ENCODE data around the gene TBL1X.
"Not testable (repeated sequence)": the region's sequence is repeated elsewhere in the genome, so short reads cannot be mapped to it uniquely, and the experiment has no call there.

The TBL1X gene

DNA sequence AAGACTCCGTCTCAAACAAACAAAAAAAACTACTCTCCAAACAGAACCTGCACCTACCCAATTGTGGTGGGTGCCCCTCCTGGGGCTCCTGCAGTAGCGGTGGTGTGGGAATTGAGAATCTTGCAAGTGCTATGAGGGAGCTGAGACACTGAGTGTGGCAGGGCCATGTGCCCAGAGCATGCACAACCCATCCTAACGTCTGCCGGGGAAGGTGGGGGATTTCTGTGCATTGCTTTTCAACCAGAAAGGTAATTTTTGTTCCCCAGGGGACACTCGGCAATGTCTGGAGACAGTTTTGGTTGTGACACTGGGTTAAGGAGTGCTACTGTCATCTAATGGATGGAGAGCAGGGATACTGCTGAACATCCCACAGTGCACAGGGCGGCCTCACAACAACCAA is 35.7 kb downstream of the TBL1X start:
- FAIRE-seq, result no peak

- no peak for FAIRE-seq
Measured at GRCh38 chrX:9501362-9501761, 36.5 kb downstream of the TBL1X start.

GRCh38 chrX:9503261-9503660 is 38.4 kb downstream of the TBL1X start:
- no peak for FAIRE-seq

- FAIRE-seq, result no peak
Measured at GRCh38 chrX:9510366-9510765, 45.5 kb downstream of the TBL1X start.

DNA sequence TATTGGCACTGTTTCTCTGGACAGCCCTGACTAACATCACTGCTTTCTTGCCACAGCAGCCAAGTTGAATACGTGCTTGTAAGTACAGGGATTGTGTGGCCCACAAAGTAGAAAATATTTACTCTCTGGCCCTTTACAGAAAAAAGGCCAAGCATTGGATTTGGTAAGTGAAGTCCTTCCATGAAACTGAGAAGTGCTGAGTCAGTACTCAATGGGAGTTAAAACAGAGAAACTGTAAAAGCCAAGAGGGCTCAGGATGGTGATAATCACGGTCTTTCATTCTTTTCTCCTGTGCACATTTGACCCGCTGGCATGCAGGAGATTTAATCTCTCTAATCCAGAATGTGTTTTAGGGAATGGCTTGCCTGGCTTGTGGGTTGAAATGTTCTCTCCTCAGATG is 46.1 kb downstream of the TBL1X start:
- no peak for FAIRE-seq

GRCh38 chrX:9515489-9515888 is 50.6 kb downstream of the TBL1X start:
- no peak for FAIRE-seq

DNA sequence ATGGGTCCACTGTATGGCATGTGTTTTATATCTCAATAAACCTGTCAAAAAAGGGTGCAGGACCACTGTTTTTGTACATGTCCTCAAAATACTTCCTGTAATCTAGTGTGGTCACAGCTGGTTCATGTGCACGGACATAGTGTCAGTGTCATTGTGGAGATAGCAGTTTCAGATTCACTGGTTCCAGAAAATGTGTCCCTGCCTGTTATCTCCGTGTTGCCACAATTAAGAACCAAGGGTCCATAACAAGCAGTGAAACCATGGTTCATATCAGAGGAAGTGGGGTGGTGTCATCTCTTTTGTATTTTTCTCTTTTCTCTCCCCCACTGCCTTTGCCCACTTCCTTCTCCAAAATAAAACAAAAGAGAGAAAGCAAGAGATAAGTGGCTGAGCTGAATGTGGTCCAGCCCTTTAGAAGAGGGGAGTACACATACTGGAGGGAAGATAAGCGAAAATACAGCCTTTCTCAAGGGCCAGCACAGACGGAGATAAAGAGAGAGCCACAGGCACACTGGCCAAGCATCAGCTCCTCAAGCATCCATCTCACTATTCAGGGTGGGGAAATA is 51.2 kb downstream of the TBL1X start:
- FAIRE-seq, result no peak

GRCh38 chrX:9516635-9517034 is 51.8 kb downstream of the TBL1X start:
- no peak for FAIRE-seq

GRCh38 chrX:9518051-9518450 is 53.2 kb downstream of the TBL1X start:
- FAIRE-seq, result no peak

DNA sequence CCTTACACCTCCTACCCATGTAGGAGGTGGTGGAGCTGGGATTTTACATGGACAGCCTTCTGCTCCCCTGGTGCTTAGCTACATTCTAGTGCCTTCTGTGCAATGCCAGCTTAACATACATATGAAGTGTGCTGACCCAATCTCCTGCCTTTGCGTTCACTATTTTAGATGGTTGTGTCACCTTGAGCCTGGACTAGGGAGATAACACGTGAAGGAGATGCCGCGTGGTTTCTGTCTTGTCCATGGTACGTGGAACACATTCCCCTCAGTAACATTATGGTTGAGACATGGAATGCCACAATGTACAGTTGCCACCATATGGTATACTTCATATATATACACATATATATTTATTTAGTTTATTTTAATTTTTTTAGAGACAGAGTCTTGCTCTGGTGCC is 54.0 kb downstream of the TBL1X start:
- FAIRE-seq, result no peak

- FAIRE-seq, result no peak
Measured at GRCh38 chrX:9519546-9520216, 54.8 kb downstream of the TBL1X start.

DNA sequence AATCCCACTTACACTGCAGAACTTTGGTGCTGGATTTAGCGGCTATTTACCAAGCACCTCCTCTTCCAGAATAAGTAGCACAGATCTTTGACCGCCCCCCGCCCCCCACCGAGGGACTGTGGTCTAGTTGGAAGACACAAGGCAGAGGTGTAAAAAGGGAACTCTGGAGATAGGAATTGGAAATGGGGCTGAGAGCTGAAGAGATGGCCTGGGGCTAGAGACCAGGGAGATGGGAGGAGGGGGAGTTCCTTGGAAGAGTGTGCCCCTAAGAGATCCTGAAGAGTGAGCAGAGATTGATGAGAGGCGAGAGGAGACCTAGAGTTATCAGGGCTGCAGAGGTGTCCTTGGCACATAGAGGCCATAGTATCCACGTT is 55.3 kb downstream of the TBL1X start:
- no peak for FAIRE-seq

DNA sequence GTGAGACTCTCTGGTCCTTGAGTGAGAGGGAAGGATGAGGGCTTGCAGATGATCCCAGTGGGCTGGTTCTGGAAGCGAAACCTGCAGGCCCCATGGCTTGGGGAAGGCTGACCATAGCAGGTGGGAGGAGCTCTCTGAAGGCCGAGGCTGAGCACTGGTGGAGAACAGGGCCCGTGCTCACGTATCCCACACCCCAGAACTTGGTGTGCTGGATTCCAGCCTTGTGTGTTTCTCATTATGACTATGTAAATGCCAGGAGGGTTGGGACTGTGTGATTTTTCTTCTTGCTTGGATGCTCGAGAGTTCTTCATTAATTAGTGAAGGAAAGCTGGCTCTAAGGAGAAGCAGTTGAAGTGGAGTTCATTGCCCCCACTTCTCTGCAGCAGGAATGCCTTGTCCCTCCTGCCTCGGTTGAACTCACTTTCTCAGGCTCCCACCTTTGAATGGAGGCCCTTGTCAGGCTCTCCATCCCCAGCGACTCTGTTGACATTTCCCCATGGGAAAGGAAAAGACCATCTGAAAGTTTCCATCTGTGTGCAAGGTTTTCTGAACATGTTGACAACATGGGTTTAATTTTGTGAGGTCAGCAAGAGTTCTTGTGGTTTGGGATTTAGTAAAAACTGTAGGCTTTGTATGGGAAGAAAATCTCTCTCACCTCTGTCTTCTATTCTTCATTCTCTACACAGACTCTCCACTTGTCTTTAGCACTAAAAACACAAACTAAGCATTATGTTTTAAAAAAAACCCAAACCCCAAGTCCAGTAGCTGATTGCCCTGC is 57.7 kb downstream of the TBL1X start:
- FAIRE-seq, result no peak

DNA sequence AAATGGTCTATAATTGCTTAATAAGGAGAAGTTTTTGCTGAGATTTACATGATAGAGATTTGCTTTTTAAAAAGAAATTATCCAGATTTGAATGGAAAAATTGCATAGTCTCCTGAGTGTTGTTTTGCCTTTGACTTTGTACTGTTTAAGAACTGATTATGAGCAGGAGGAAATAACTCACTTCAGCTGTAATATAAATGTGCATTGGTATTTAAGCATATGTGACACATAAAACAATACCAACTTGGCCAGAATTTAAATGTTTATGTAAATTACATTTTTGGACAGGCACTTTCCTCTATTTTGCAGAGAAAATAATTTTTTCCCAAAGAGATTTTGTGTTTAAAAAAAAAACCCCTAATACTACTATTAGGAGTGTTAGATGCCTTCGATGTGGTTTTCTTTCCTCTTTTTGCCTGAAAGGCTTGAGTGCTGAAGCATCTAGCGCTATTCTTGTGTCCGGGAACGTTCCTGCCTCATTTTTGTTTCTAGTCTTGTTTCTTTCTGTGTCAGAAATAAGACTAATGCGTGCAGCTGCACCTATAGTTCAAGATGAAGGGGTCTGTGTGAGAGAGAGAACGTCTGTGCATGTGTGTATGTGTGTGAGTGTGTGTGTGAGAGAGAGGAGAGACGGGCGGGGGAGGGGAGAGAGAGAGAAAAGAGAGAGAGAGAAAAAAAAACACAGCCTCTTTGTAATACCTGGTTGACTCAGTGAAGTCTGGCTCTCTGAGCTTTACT is 60.8 kb downstream of the TBL1X start:
- FAIRE-seq, result no peak

- no peak for FAIRE-seq
Measured at GRCh38 chrX:9526965-9527364, 62.1 kb downstream of the TBL1X start.

DNA sequence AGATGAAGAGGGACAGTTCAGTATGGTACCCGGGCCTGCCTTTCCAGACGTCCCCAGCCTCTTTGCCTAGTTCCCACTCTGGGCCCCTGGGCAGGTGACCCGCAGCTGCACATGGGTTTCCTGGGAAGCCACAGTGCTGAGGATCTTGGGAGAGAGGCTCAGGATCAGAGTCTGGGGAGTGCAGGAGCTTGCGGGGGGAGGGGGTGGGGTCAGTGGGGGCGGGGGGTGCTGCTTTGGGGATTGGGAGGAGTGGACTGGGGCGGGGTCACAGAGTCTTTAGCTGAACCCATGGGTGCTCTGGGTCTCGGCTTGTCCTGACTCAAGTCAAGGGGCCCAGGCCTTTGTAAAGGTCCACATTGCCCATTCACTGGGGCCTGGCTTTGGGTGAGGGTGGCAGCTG is 63.6 kb downstream of the TBL1X start:
- no peak for FAIRE-seq

GRCh38 chrX:9529223-9529622 is 64.4 kb downstream of the TBL1X start:
- FAIRE-seq, result no peak

GRCh38 chrX:9530848-9531274 is 66.0 kb downstream of the TBL1X start:
- no peak for FAIRE-seq

- FAIRE-seq, result no peak
Measured at GRCh38 chrX:9532349-9532748, 67.5 kb downstream of the TBL1X start.

DNA sequence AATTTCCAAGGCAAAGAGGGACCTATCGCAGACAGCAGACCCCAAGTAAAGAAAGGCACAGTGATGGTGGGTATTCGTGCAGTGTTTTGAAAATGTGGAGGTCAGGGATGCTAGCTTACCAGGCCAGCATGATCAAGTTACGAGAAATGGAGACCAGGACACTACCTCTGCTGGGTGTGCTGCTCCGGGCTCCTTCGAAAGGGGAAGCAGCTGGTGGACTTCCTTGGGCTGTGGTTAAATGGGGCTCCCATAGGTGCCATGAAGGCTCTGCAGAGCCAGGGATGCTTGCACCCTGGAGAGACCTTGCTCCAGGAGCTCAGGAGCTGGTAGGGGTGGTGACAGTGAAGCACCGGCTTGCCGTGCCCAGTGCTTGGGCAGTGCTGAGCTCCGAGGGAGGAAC is 68.8 kb downstream of the TBL1X start:
- no peak for FAIRE-seq

DNA sequence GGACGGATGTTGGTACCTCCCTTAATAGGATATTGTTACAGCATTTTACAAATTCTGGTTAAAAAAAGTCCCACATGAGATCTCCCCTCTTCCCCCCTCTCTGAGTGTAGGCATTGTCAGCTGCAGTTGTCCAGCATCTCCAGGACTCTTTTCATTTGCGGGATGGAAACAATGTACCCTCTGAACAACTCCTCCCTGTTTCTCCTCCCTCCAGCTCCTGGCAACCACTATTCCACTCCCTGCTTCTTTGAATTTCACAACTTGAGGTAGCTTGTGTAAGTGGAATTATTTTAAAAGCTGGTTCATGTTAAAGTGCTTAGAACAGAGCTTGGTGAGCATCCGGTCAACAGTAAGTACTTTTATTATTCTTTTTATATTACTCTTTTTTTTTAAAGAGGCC is 69.8 kb downstream of the TBL1X start:
- FAIRE-seq, result no peak

DNA sequence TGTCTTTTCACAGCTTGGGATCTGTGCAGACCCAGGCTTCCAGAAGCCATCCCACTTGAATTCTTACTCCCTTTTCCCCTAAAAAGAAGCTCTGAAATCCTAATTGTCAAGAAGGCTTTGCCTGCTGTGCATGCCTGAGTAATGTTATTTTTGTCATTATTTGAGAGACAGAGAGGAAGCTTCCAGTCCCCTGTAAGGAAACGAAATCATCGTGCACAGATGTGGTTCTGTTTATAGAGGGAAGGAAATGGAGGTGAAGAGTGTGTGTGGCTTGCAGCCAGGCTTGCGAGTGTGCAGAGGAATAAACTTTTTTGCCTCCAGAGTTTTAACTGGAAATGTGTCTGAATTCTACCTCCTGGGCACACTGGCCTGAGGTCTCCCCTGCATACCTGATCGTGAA is 70.2 kb downstream of the TBL1X start:
- no peak for FAIRE-seq

GRCh38 chrX:9536156-9536555 is 71.3 kb downstream of the TBL1X start:
- not testable (repeated sequence) for FAIRE-seq

- no peak for FAIRE-seq
Measured at GRCh38 chrX:9537781-9538180, 72.9 kb downstream of the TBL1X start.

Measured in G401.6 (cell line).